Measurements from ENCODE around the gene LRP1B.

- TF ChIP-seq CTCF (IDR thresholded peaks at IDR 0.05) = no peak
- TF ChIP-seq POLR2A (IDR thresholded peaks at IDR 0.05) = no peak
Observed at GRCh38 chr2:141692829-141693228, 438.0 kb downstream of the LRP1B start.

Data from right lobe of liver (tissue), 4 donors.